Choroid plexus epithelial cell (primary cell): ENCODE measurements around the gene UBA3.
A peak's percentile ranks its signal among the peaks of the same experiment; 100 is the strongest.

Source experiments
- DNase-seq: peaks from one replicate; pipeline ENCODE4 v3.0.0-alpha.2; 2010; ENCODE audit warnings: low read depth
- H3K4me3 ChIP-seq: 2 replicates; pipeline ENCODE4 v1.5.1; 2011; ENCODE audit warnings: low read depth, mild to moderate bottlenecking, control low read depth, low read length, moderate library complexity
- CTCF ChIP-seq: conservative IDR thresholded peaks from 2 replicates; pipeline ENCODE4 v1.5.1; 2011; ENCODE audit warnings: low read depth, mild to moderate bottlenecking, control low read depth, inconsistent platforms, low read length, moderate library complexity

The UBA3 gene

GRCh38 chr3:69103123-69103522, 23.0 kb upstream of the UBA3 start:
- no peak for TF ChIP-seq CTCF
- no peak overlapping the region for H3K4me3 ChIP-seq
- DNase-seq = no peak

- no peak overlapping the region for H3K4me3 ChIP-seq
- DNase-seq = no peak
- TF ChIP-seq CTCF = no peak
Observed at GRCh38 chr3:69102384-69102783, 22.2 kb upstream of the UBA3 start.

GRCh38 chr3:69099576-69099975, 19.4 kb upstream of the UBA3 start:
- H3K4me3 ChIP-seq = no peak overlapping the region
- no peak for DNase-seq
- TF ChIP-seq CTCF = no peak

GRCh38 chr3:69097407-69098086, 17.4 kb upstream of the UBA3 start:
- DNase-seq = no peak
- no peak for TF ChIP-seq CTCF
- no peak overlapping the region for H3K4me3 ChIP-seq

- TF ChIP-seq CTCF = no peak
- H3K4me3 ChIP-seq = no peak overlapping the region
- no peak for DNase-seq
Observed at GRCh38 chr3:69096299-69096698, 16.1 kb upstream of the UBA3 start.

- DNase-seq = no peak
- TF ChIP-seq CTCF = no peak
- H3K4me3 ChIP-seq = no peak overlapping the region
Observed at GRCh38 chr3:69095636-69096035, 15.5 kb upstream of the UBA3 start.

- H3K4me3 ChIP-seq = no peak overlapping the region
- TF ChIP-seq CTCF = no peak
- DNase-seq = peak; percentile 40
Observed at GRCh38 chr3:69094467-69095205, 14.5 kb upstream of the UBA3 start.
